Brain pericyte (primary cell): ENCODE measurements around the gene OTULINL.
"Not testable (repeated sequence)": the region's sequence is repeated elsewhere in the genome, so short reads cannot be mapped to it uniquely, and the experiment has no call there.

Experiments
- DNase-seq: peaks from one replicate; pipeline ENCODE4 v3.0.0-alpha.2; 2012; ENCODE audit warnings: low read depth, low spot score

OTULINL gene

DNA sequence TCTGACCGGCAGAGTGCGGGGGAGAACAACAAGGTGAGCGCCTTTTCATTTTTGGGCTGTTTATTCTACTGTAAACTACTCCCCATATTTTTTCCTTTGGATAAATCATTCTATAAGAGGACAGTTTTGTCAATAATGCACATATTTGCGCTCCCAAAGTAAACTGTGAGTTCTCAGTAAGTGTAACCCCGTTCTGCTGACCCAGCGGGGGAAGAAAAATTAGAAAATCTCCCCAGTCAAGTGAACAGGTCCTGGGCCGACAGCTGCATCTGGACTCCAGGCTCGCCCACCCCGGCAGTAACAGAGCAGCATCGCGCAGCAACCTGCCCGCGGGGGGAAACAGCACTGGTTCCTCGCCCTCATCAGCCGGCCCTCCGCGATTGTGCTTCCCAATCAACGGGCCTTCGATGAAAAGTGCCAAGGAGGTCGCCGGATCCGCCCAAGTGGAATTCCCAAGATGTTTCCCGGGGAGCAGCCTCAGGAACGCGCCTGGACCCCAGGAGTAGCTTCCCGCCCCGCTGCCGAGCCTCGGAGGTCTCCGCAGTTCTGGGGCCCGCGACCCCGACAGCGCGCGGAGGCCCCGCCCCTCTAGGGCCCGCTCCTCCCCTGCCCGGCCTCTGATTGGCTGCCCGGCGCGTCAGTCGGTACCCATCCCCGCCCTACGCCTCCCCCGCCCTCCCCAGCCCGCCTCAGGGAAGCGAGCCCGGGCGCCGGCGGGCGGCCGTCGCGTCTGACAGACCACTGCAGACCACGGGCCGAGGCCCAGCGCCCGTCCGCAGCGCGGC lies at the start of gene OTULINL:
Gene OTULINL, plus strand, starts transcription at position 687 of the 785 bp plus-strand sequence. CDS start 103 bp downstream, outside the sequence.
- DNase-seq = no peak

DNA sequence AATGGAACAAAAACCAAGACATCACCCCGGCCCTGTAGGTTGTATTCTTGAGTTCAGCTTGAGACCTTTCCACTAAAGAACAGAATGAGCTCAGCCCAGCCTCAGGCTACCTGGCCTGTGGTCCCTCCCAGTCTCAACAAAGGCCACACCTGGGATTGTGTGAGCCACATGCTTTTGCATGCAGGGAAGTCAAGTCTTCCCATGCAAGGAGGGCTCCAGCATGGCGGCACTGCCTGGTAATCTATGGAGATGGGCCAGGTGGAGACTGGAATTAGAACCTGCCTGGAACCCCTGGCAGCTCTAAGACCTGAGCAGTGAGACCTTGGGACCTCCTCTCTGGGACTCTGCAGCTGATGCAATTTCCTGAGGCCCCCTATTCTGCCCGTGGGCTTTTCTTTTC lies 49.4 kb upstream of the OTULINL start:
- DNase-seq = no peak

DNA sequence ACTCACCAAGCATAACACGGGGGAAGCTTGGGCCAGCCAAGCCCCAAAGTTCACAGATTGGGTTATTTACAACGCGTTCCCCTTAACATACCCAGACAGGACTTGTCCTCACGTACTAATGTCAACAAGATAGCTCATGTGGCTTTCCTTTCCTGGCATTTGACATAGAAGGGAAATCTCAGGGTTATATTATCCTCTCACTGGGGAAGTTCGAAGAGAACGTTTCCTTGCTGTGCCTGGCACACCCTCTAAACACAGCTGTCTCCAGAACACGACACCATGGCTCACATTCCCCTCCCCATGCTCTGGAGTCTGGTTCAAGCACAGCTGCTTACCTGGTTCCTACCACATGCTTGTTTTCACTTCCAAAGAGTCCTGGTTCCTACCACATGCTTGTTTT lies 46.8 kb upstream of the OTULINL start:
- peak; percentile 21 for DNase-seq

DNA sequence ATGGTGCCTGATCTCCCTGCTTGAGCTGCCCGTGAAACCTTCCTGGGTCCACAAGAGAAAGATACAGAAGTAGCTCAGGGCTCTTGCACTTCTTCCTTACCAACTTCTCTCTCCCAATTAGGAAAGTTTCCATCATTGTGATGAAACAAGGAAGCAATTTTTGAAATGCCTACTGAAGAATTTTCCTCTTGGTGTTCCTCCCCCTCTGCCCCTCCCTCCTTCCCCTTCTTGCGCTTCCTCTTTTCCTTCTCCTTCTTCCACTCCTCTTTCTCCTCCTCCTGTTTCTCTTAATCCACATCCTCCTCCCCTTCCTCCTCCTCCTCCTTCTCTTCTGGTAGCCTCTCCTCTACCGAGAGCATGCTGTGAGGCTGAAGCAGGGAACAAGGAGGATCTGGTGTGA lies 36.3 kb upstream of the OTULINL start:
- DNase-seq = no peak

DNA sequence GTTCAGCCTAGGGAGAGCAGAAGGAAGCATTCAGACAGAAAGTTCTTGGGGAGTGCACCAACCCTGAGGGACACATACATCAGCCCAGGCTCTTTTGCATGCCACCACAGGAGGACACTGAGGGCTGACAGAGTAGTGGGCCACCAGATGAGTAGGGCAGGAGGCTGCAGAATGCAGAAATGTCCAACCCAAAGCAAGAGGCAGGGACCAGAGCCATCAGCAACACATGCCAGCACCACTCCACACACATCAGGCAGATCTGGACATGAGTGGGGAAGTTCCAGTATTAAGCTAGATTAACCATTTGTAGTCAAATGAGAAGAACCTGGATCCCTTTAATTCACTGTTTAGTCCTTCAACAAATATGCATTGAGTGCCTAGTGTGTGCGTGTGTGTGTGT lies 35.7 kb upstream of the OTULINL start:
- no peak for DNase-seq

- DNase-seq = no peak
Observed at GRCh38 chr5:14547666-14548065, 33.9 kb upstream of the OTULINL start.

GRCh38 chr5:14551211-14551610 lies 30.4 kb upstream of the OTULINL start:
- no peak for DNase-seq

DNA sequence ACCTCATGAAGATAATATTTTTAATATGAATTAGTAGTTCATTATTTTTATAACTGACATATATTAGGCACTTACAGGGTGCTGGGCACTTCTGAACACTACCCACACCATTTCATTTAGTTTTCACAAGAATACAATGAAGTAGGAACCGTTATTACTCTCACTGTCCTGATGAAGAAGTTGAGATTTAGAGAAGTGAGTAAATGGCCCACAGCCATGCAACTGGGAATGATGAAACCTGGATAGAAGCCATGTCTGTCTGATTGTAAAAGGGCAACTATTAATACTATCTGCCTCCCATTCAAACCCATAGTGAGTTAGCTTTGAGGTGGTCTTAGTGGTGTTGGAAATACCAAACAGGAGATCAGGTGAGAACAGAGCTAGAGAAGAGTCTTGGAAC lies 29.6 kb upstream of the OTULINL start:
- DNase-seq = no peak

GRCh38 chr5:14554288-14554687 lies 27.3 kb upstream of the OTULINL start:
- DNase-seq = not testable (repeated sequence)

DNA sequence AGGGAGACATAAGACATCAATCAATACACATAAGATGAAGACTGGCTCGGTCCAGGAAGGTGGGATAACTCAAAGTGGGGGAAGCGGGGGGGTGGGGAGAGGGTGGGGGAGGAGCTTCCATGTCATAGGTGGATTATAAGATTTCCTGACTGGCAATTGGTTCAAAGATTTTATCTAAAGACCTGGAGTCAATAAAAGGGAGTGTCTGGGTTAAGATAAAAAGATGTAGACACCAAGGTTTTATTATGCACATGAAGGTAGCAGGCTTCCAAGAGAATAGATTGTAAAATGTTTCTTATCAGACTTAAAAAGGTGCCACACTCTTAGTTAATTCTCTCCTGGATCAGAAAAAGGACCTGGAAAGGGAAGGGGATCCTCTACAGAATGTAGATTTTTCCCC lies 25.6 kb upstream of the OTULINL start:
- DNase-seq = no peak

GRCh38 chr5:14557203-14557770 lies 24.3 kb upstream of the OTULINL start:
- DNase-seq = no peak

DNA sequence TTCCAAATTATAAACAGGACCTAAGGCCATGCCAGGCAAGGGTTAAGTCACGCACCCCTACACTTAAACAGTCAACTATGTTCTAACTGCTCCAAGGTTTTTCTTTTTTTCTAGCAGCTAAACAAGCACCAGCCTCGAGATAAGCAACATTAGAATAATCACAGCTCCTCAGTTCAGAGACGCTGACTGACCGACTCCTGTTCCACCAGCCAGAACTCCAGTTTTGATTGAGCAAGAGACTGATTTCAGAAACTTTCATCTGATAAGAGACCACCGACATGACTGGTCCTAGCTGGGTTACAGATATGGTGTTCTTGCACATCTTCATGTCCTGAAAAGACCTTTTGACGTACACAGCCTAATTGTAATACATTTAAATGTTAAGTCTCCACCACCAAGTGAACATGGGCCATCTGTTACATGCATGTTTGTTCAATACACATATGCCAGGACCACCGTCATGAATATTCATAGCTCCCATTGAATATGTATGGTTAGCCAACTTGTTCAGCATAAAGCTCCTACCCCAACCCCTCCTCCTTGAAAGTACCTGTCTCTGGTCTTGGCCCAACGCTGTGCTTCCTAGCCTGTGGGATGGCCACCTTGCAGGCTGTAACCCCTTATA lies 23.7 kb upstream of the OTULINL start:
- DNase-seq = no peak

DNA sequence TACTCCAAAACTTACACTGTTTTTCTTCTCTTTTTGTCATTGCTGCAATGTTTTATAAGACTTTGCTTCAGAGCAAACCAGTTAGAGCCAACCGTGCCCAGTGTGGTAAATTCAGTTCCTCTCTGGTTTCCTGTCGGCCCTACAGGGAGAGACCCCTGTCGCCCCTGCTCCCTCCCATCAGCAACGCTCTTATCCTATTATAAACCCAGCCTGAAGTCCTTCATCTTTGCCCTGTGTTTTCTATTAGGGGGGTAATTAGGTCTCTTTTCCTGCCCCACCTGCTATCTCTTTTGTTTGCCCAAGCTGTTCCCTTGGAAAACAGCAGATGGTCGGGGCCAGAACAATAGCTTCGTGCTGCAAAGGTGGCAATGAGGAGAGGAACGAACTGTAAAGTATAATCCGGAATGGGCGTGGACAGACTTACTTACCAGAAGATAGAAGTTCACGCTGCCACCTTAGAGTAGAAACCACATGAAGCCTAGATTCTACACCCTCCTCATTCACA lies 21.4 kb upstream of the OTULINL start:
- DNase-seq = no peak

DNA sequence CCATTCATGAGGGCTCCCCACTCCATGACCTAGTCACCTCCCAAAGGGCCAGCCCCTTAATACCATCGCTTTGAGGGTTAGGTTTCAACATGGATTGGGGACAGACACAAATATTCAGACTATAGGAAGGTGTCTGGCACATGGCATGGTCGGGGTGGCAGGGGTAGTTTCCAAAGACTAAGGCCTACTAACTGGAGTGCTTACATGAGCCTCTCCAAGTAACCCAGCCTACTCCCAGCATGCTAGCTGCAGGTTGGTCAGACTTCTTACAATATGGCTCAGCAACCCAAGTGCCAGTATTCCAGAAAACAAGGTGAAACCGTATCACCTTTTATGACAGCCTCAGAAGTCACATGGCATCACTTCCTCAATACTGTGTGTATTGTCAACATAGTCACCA lies 19.9 kb upstream of the OTULINL start:
- no peak for DNase-seq

DNA sequence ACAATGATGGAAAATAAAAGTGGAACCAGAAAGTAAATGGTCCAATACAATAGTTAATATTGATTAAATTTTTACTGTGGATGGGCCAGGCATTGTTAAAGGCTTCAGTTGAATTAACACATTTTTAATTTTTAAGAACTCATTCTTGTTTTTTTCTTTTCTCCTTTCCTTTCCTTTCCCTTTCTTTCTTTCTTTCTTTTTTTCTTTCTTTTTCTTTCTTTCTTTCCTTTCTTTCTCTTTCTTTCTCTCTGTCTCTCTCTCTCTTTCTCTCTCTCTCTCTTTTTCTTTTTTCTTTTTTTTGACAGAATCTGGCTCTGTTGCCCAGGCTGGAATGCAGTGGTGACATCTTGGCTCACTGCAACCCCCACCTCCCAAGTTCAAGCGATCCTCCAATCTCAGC lies 13.3 kb upstream of the OTULINL start:
- DNase-seq = no peak

DNA sequence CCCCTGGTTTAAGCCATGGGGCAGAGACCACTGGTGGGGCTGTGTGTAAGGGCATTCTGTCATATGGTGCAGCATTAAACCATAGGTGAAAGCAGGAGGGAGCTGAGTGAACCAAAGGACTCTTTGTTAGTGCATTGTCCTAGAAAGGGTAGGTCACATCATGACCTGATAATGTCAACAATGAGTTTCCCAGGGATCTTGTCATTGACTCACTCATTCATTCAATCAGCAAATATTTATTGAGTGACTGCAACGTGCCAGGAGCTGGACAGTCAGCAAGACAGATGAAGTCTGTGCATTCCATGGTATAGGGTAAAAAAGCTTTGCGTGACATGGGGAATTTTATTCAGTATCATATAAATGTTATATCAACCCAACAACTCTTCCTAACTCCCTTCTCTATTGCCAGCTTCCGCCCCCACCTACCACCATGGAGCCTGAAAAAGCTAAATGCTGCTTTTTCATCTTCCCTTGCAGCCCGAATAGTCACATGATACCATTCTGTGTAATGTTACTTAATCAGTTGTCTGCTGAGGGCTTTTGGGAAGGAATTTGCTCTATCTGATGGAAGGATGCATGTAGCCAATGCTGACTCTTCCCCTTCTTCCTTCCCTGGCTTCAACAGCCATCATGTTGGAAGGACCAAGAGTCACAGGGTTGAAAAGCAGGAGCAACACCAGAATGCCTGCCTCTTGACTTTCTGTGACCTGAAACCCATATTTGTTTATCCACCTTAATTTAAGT lies 11.5 kb upstream of the OTULINL start:
- no peak for DNase-seq

- DNase-seq = no peak
Observed at GRCh38 chr5:14571901-14572300, 9.7 kb upstream of the OTULINL start.

DNA sequence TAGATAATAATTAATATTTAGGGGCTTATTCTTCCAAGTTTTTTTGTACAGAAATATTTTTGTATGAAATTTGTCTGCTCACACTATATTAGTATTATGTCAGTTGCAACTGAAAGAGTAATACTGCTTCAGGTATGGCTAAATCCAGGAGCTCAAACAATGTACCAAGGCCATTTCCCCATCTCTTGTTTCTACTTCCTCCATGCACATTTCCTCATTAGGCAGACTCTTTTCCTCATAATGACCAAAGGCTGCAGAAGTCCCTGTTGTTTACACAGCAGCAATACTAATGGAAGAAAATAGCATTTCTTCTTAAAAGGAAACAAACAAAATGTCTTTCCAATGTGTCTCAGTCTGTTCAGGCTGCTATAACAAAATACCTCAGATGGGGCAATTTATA lies 9.2 kb upstream of the OTULINL start:
- no peak for DNase-seq

DNA sequence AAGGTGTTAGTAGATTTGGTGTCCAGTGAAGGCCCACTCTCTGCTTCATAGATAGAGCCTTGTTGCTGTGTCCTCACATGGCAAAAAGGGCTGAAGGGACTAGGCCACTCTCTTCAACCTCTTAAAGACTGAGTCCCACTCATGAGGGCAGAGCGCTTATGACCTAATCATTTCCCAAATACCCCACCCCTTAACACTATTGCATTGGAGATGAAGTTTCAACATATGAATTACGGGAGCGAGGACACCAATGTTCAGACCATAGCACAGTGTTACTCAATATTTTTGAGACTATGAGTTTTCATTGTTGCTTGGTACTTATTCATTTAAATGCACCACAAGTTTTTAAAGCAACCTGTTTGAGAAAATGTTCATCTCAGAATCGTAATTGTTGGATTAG lies 8.8 kb upstream of the OTULINL start:
- DNase-seq = no peak

DNA sequence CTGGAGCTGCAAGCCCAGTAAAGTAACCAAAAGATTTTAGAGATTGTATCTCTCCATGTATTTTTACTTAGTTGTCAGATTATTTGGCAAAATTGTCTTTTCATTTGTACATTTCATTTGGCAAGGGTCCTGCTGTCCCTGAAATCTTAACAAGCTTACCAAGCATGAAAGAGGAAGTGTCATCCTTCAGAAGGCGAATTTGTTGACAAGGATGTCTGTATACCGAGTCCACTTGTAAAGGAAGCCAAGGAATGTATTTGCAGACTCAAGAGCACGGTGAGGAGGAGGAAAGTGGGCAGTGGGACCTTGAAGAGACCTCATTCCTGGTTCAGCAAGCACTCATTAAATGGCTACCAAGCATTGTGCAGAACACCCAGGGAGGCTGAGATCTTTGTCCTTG lies 7.5 kb upstream of the OTULINL start:
- DNase-seq = no peak

GRCh38 chr5:14574891-14575508 lies 6.6 kb upstream of the OTULINL start:
- DNase-seq = no peak

DNA sequence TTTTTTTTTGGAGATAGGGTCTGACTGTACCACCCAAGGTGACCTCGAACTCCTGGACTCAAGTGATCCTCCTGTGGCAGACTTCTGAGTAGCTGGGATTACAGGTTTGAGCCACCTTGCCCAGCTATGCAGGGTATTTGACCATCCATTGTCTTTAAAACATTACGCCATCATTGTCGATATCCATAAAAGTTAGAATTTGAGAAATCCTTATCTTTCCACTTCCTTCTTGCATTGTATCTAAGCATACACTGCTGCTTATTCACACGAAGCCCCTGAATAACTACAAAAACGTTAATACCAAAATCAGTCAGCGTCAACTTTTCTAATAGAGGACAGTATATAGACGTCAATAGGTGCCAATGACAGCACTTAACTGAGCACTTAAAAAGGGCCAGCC lies 5.4 kb upstream of the OTULINL start:
- DNase-seq = no peak
